Measurements from ENCODE around the gene RRAS.

RRAS gene

GRCh38 chr19:49646586-49646985, 6.6 kb upstream of the RRAS start:
- no peak overlapping the region for H3K4me2 ChIP-seq (ENCODE audit: low read depth, low read length, poor library complexity, severe bottlenecking)
- H3K27me3 ChIP-seq (ENCODE audit: low read length) = no peaks in the 10 kb centered on the region
- H3K4me3 ChIP-seq (ENCODE audit: insufficient read depth, low read length, poor library complexity, severe bottlenecking) = no peak overlapping the region
- H3K9me3 ChIP-seq (ENCODE audit: insufficient read depth, low read length) = no peaks in the 10 kb centered on the region
- H3F3A ChIP-seq (ENCODE audit: insufficient read depth) = 0 out of 2 replicates have a peak, but pooled peaks cover 3% of the 10 kb centered on the region
- H3K79me2 ChIP-seq (ENCODE audit: insufficient read depth, low read length) = peaks cover 28% of the 10 kb centered on the region
- H4K20me1 ChIP-seq (ENCODE audit: low read depth, low read length) = no peaks in the 10 kb centered on the region
- no peak overlapping the region for H3K9ac ChIP-seq (ENCODE audit: low read length)
- H3K9me2 ChIP-seq (replicated peaks; ENCODE audit: insufficient read depth, low read length) = no peaks in the 10 kb centered on the region
- H3K36me3 ChIP-seq (ENCODE audit: low read length) = no peaks in the 10 kb centered on the region; the same call in 1 of the 2 replicates
- no peak overlapping the region for H2AFZ ChIP-seq (ENCODE audit: low read depth, low read length, severe bottlenecking)
- no peak overlapping the region for H3K27ac ChIP-seq (ENCODE audit: low read depth, low read length)
- TF ChIP-seq, protein P1, sequence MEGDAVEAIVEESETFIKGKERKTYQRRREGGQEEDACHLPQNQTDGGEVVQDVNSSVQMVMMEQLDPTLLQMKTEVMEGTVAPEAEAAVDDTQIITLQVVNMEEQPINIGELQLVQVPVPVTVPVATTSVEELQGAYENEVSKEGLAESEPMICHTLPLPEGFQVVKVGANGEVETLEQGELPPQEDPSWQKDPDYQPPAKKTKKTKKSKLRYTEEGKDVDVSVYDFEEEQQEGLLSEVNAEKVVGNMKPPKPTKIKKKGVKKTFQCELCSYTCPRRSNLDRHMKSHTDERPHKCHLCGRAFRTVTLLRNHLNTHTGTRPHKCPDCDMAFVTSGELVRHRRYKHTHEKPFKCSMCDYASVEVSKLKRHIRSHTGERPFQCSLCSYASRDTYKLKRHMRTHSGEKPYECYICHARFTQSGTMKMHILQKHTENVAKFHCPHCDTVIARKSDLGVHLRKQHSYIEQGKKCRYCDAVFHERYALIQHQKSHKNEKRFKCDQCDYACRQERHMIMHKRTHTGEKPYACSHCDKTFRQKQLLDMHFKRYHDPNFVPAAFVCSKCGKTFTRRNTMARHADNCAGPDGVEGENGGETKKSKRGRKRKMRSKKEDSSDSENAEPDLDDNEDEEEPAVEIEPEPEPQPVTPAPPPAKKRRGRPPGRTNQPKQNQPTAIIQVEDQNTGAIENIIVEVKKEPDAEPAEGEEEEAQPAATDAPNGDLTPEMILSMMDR (IDR thresholded peaks at IDR 0.05; ENCODE audit: insufficient read depth, low read length, poor library complexity, severe bottlenecking) = no peak
- TF ChIP-seq EZH2phosphoT487 (conservative IDR thresholded peaks at IDR 0.05; ENCODE audit: low read length) = no peak

DNA sequence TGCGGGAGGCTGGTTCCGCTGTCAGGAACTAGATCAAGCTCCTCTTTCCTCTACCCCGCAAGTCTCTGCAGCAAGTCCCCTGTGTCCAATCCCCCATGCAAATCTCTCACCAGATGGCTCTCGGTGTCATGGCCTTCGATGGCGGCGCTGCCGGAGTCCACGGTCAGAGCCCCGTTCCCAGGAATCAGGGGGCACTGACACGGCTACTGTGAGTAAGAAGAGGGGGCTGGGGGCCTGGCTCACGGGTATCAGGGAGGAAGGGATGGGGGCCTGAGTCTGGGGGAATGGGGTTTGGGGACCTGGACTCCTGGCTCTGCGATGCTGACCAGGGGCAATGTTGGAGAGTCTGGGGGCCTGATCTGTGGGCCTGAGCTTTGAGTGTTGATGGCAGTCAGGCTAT, 6.1 kb upstream of the RRAS start:
- Histone ChIP-seq H3K27ac (ENCODE audit: low read depth, low read length) (no peak overlapping the region), H3K9me2 (replicated peaks; ENCODE audit: insufficient read depth, low read length) (no peaks in the 10 kb centered on the region), H3K9me3 (ENCODE audit: insufficient read depth, low read length) (no peaks in the 10 kb centered on the region), H3K9ac (ENCODE audit: low read length) (no peak overlapping the region), H3K79me2 (ENCODE audit: insufficient read depth, low read length) (peaks cover 28% of the 10 kb centered on the region), H3K4me3 (ENCODE audit: insufficient read depth, low read length, poor library complexity, severe bottlenecking) (no peak overlapping the region), H3K4me2 (ENCODE audit: low read depth, low read length, poor library complexity, severe bottlenecking) (no peak overlapping the region), H3F3A (ENCODE audit: insufficient read depth) (0 out of 2 replicates have a peak, but pooled peaks cover 8% of the 10 kb centered on the region), H3K27me3 (ENCODE audit: low read length) (no peaks in the 10 kb centered on the region), H3K36me3 (ENCODE audit: low read length) (no peaks in the 10 kb centered on the region; the same call in 1 of the 2 replicates), H2AFZ (ENCODE audit: low read depth, low read length, severe bottlenecking) (no peak overlapping the region), H4K20me1 (ENCODE audit: low read depth, low read length) (no peaks in the 10 kb centered on the region)
- TF ChIP-seq EZH2phosphoT487 (conservative IDR thresholded peaks at IDR 0.05; ENCODE audit: low read length) = no peak
- TF ChIP-seq, protein P1 (IDR thresholded peaks at IDR 0.05; ENCODE audit: insufficient read depth, low read length, poor library complexity, severe bottlenecking) = no peak

DNA sequence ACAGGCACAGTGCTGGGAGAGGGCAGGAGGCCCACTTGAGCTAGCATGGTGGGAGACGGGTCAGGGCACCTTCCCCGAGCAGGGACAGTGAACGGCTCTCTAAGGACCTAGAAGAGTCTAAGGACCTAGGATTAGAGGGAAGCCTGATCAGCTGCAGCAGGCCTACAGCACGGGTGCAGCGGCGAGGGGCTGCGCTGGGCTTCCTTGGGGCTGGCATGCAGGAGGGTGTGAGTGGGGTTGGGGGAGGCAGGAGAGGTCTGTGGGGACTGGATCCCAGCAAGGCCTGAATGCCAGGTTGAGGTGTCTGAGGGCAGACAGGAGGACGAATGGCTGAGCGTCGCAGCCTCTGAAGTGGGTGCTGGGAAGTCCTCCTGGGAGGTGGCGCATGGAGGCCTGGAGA, 5.6 kb upstream of the RRAS start:
- no peak overlapping the region for H3K27ac ChIP-seq (ENCODE audit: low read depth, low read length)
- TF ChIP-seq, protein P1 (IDR thresholded peaks at IDR 0.05; ENCODE audit: insufficient read depth, low read length, poor library complexity, severe bottlenecking) = no peak
- no peak for TF ChIP-seq EZH2phosphoT487 (conservative IDR thresholded peaks at IDR 0.05; ENCODE audit: low read length)
- H3K4me3 ChIP-seq (ENCODE audit: insufficient read depth, low read length, poor library complexity, severe bottlenecking) = no peak overlapping the region
- H3K9ac ChIP-seq (ENCODE audit: low read length) = no peak overlapping the region
- no peaks in the 10 kb centered on the region for H3K9me2 ChIP-seq (replicated peaks; ENCODE audit: insufficient read depth, low read length)
- H3K27me3 ChIP-seq (ENCODE audit: low read length) = no peaks in the 10 kb centered on the region
- no peaks in the 10 kb centered on the region; the same call in 1 of the 2 replicates for H3K36me3 ChIP-seq (ENCODE audit: low read length)
- H3K9me3 ChIP-seq (ENCODE audit: insufficient read depth, low read length) = no peaks in the 10 kb centered on the region
- H3K79me2 ChIP-seq (ENCODE audit: insufficient read depth, low read length) = peaks cover 28% of the 10 kb centered on the region
- no peaks in the 10 kb centered on the region for H4K20me1 ChIP-seq (ENCODE audit: low read depth, low read length)
- 0 out of 2 replicates have a peak, but pooled peaks cover 12% of the 10 kb centered on the region for H3F3A ChIP-seq (ENCODE audit: insufficient read depth)
- H2AFZ ChIP-seq (ENCODE audit: low read depth, low read length, severe bottlenecking) = no peak overlapping the region
- H3K4me2 ChIP-seq (ENCODE audit: low read depth, low read length, poor library complexity, severe bottlenecking) = no peak overlapping the region

Data from SU-DHL-6 (cell line).